Measurements from ENCODE around the gene APLN. TPM values are rescaled to one million over a fixed set of nuclear protein-coding genes. Genes with fewer than 3 reads are reported as not detected.

APLN gene
- polyA plus RNA-seq (2013, experiment 1 of 2) = 0.86 TPM
- polyA plus RNA-seq (2013, experiment 2 of 2) = 0.73 TPM

GRCh38 chrX:129654652-129655546 lies at the start of gene APLN:
Gene APLN (minus strand): TSS chrX:129654956. CDS start chrX:129654630, 326 bp downstream.
- Histone ChIP-seq H3K56ac (ENCODE audit: low read length) (peak within 1 kb of the TSS; percentile 56), H3K23ac (ENCODE audit: low read length) (no peak within 1 kb of the TSS), H4K8ac (ENCODE audit: low read depth, low read length) (no peak within 1 kb of the TSS), H3K36me3 (ENCODE audit: control insufficient read depth, insufficient read depth, low read length) (no peaks in the 10 kb centered on the region), H3K27ac (ENCODE audit: low read depth, low read length) (no peak within 1 kb of the TSS), H2BK15ac (replicated peaks; ENCODE audit: low read depth) (no peak within 1 kb of the TSS), H3K79me1 (ENCODE audit: low read length) (no peaks in the 10 kb centered on the region), H2BK5ac (ENCODE audit: low read length) (no peak within 1 kb of the TSS), H3K4me1 (ENCODE audit: control insufficient read depth, low read depth, low read length) (no peaks in the 10 kb centered on the region), H3K9ac (ENCODE audit: low read length) (peak within 1 kb of the TSS; percentile 16), H3K79me2 (ENCODE audit: control insufficient read depth, insufficient read depth, low read length) (no peaks in the 10 kb centered on the region), H2BK120ac (ENCODE audit: low read depth, low read length) (no peak within 1 kb of the TSS), H3K4ac (ENCODE audit: low read depth, low read length) (no peak within 1 kb of the TSS), H3K4me3 (ENCODE audit: low read length) (no peak within 1 kb of the TSS), H3K18ac (ENCODE audit: low read length) (no peak within 1 kb of the TSS), H3K27me3 (ENCODE audit: insufficient read depth, low read length, poor library complexity) (peaks cover 9% of the 10 kb centered on the region), H2AK5ac (ENCODE audit: low read length) (no peak within 1 kb of the TSS), H3K4me2 (ENCODE audit: low read length) (peak within 1 kb of the TSS; percentile 31), H4K5ac (ENCODE audit: low read length) (no peak within 1 kb of the TSS)
- no CpG with 5 or more reads among the region's 67 CpGs for WGBS (ENCODE audit: extremely low coverage, insufficient coverage, low lambda C conversion rate)
- peak; percentile 38 for DNase-seq

GRCh38 chrX:129704491-129704890 lies 49.7 kb upstream of the APLN start:
- no CpG with 5 or more reads among the region's 2 CpGs for WGBS (ENCODE audit: extremely low coverage, insufficient coverage, low lambda C conversion rate)

GRCh38 chrX:129701624-129702069 lies 46.9 kb upstream of the APLN start:
- Histone ChIP-seq H2AK5ac (ENCODE audit: low read length) (no peak overlapping the region), H2BK15ac (replicated peaks; ENCODE audit: low read depth) (no peak overlapping the region), H3K4ac (ENCODE audit: low read depth, low read length) (no peak overlapping the region), H3K4me1 (ENCODE audit: control insufficient read depth, low read depth, low read length) (no peaks in the 10 kb centered on the region), H3K4me3 (ENCODE audit: low read length) (no peak overlapping the region), H3K36me3 (ENCODE audit: control insufficient read depth, insufficient read depth, low read length) (no peaks in the 10 kb centered on the region), H3K4me2 (ENCODE audit: low read length) (no peak overlapping the region), H3K56ac (ENCODE audit: low read length) (no peak overlapping the region), H3K79me1 (ENCODE audit: low read length) (no peaks in the 10 kb centered on the region), H3K27me3 (ENCODE audit: insufficient read depth, low read length, poor library complexity) (no peaks in the 10 kb centered on the region), H3K79me2 (ENCODE audit: control insufficient read depth, insufficient read depth, low read length) (no peaks in the 10 kb centered on the region), H2BK120ac (ENCODE audit: low read depth, low read length) (no peak overlapping the region), H4K8ac (ENCODE audit: low read depth, low read length) (no peak overlapping the region), H2BK5ac (ENCODE audit: low read length) (no peak overlapping the region), H4K5ac (ENCODE audit: low read length) (no peak overlapping the region), H3K9ac (ENCODE audit: low read length) (no peak overlapping the region), H3K23ac (ENCODE audit: low read length) (no peak overlapping the region), H3K18ac (ENCODE audit: low read length) (no peak overlapping the region), H3K27ac (ENCODE audit: low read depth, low read length) (no peak overlapping the region)
- DNase-seq = no peak
- no CpG with 5 or more reads among the region's 8 CpGs for WGBS (ENCODE audit: extremely low coverage, insufficient coverage, low lambda C conversion rate)

More at GRCh38 chrX:129704491-129704890, 49.7 kb upstream of the APLN start:
- Histone ChIP-seq H4K8ac (ENCODE audit: low read depth, low read length) (no peak overlapping the region), H3K9ac (ENCODE audit: low read length) (no peak overlapping the region), H3K4me2 (ENCODE audit: low read length) (no peak overlapping the region), H3K36me3 (ENCODE audit: control insufficient read depth, insufficient read depth, low read length) (no peaks in the 10 kb centered on the region), H2AK5ac (ENCODE audit: low read length) (no peak overlapping the region), H3K79me1 (ENCODE audit: low read length) (no peaks in the 10 kb centered on the region), H3K18ac (ENCODE audit: low read length) (no peak overlapping the region), H2BK15ac (replicated peaks; ENCODE audit: low read depth) (no peak overlapping the region), H3K56ac (ENCODE audit: low read length) (no peak overlapping the region), H2BK120ac (ENCODE audit: low read depth, low read length) (no peak overlapping the region), H3K27me3 (ENCODE audit: insufficient read depth, low read length, poor library complexity) (no peaks in the 10 kb centered on the region), H2BK5ac (ENCODE audit: low read length) (no peak overlapping the region), H3K79me2 (ENCODE audit: control insufficient read depth, insufficient read depth, low read length) (no peaks in the 10 kb centered on the region), H3K23ac (ENCODE audit: low read length) (no peak overlapping the region), H3K4me3 (ENCODE audit: low read length) (no peak overlapping the region), H4K5ac (ENCODE audit: low read length) (no peak overlapping the region), H3K4ac (ENCODE audit: low read depth, low read length) (no peak overlapping the region), H3K27ac (ENCODE audit: low read depth, low read length) (no peak overlapping the region), H3K4me1 (ENCODE audit: control insufficient read depth, low read depth, low read length) (no peaks in the 10 kb centered on the region)
- DNase-seq = no peak

GRCh38 chrX:129700536-129700935 lies 45.8 kb upstream of the APLN start:
- Histone ChIP-seq H2BK15ac (replicated peaks; ENCODE audit: low read depth) (no peak overlapping the region), H2AK5ac (ENCODE audit: low read length) (no peak overlapping the region)

GRCh38 chrX:129698150-129698549 lies 43.4 kb upstream of the APLN start:
- Histone ChIP-seq H3K56ac (ENCODE audit: low read length) (no peak overlapping the region), H2BK15ac (replicated peaks; ENCODE audit: low read depth) (no peak overlapping the region), H3K36me3 (ENCODE audit: control insufficient read depth, insufficient read depth, low read length) (no peaks in the 10 kb centered on the region), H3K4me1 (ENCODE audit: control insufficient read depth, low read depth, low read length) (no peaks in the 10 kb centered on the region), H3K4ac (ENCODE audit: low read depth, low read length) (no peak overlapping the region), H3K23ac (ENCODE audit: low read length) (no peak overlapping the region), H3K27me3 (ENCODE audit: insufficient read depth, low read length, poor library complexity) (no peaks in the 10 kb centered on the region), H3K18ac (ENCODE audit: low read length) (no peak overlapping the region), H3K4me3 (ENCODE audit: low read length) (no peak overlapping the region), H3K79me2 (ENCODE audit: control insufficient read depth, insufficient read depth, low read length) (no peaks in the 10 kb centered on the region), H3K9ac (ENCODE audit: low read length) (no peak overlapping the region), H4K8ac (ENCODE audit: low read depth, low read length) (no peak overlapping the region), H3K4me2 (ENCODE audit: low read length) (no peak overlapping the region), H3K79me1 (ENCODE audit: low read length) (no peaks in the 10 kb centered on the region), H2BK5ac (ENCODE audit: low read length) (no peak overlapping the region), H3K27ac (ENCODE audit: low read depth, low read length) (no peak overlapping the region), H2BK120ac (ENCODE audit: low read depth, low read length) (no peak overlapping the region), H2AK5ac (ENCODE audit: low read length) (no peak overlapping the region), H4K5ac (ENCODE audit: low read length) (no peak overlapping the region)
- no peak for DNase-seq

More at GRCh38 chrX:129700536-129700935, 45.8 kb upstream of the APLN start:
- Histone ChIP-seq H3K36me3 (ENCODE audit: control insufficient read depth, insufficient read depth, low read length) (no peaks in the 10 kb centered on the region), H3K18ac (ENCODE audit: low read length) (no peak overlapping the region), H3K79me1 (ENCODE audit: low read length) (no peaks in the 10 kb centered on the region), H3K23ac (ENCODE audit: low read length) (no peak overlapping the region), H3K4me3 (ENCODE audit: low read length) (no peak overlapping the region), H2BK5ac (ENCODE audit: low read length) (no peak overlapping the region), H3K27me3 (ENCODE audit: insufficient read depth, low read length, poor library complexity) (no peaks in the 10 kb centered on the region), H3K4me2 (ENCODE audit: low read length) (no peak overlapping the region), H4K8ac (ENCODE audit: low read depth, low read length) (no peak overlapping the region), H4K5ac (ENCODE audit: low read length) (no peak overlapping the region), H2BK120ac (ENCODE audit: low read depth, low read length) (no peak overlapping the region), H3K9ac (ENCODE audit: low read length) (no peak overlapping the region), H3K79me2 (ENCODE audit: control insufficient read depth, insufficient read depth, low read length) (no peaks in the 10 kb centered on the region), H3K56ac (ENCODE audit: low read length) (no peak overlapping the region), H3K27ac (ENCODE audit: low read depth, low read length) (no peak overlapping the region), H3K4ac (ENCODE audit: low read depth, low read length) (no peak overlapping the region), H3K4me1 (ENCODE audit: control insufficient read depth, low read depth, low read length) (no peaks in the 10 kb centered on the region)
- DNase-seq = no peak
- no CpG with 5 or more reads among the region's 4 CpGs for WGBS (ENCODE audit: extremely low coverage, insufficient coverage, low lambda C conversion rate)

Measured in mesendoderm (in vitro differentiated cells).